B cell (primary cell): ENCODE data around the gene ZNF222.

ENCODE experiments used
- EZH2 ChIP-seq: IDR thresholded peaks from 2 replicates; pipeline ENCODE4 v1.6.1; 2012; ENCODE audit warnings: borderline replicate concordance, low read depth, mild to moderate bottlenecking, moderate library complexity, low read length; ENCODE audit not compliant: insufficient read depth, poor library complexity, severe bottlenecking
- TF ChIP-seq, protein P1 (sequence below): fragments of 200-600 bp; IDR thresholded peaks from one replicate; pipeline ENCODE4 v1.8.0; 2022; ENCODE audit warnings: antibody characterized with exemption, mild to moderate bottlenecking

DNA sequence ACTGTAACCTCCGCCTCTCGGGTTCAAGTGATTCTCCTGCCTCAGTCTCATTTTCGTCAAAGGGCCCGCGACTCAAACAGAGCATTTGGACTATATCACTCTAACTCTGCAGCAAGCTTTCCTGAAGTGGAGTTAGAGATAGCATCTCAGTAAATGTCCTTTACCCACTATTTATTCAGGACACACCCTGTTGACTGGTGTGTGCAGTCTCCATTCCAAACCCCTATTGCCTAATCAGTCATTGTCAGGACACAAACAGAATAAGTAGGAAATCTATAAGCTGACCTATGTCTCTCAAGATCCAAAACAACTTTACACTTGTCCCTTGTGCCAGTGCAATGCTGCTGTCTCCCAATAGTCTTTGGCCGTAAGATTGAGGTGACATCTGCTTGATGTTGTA, 1.4 kb downstream of the ZNF222 start:
- TF ChIP-seq, protein P1, sequence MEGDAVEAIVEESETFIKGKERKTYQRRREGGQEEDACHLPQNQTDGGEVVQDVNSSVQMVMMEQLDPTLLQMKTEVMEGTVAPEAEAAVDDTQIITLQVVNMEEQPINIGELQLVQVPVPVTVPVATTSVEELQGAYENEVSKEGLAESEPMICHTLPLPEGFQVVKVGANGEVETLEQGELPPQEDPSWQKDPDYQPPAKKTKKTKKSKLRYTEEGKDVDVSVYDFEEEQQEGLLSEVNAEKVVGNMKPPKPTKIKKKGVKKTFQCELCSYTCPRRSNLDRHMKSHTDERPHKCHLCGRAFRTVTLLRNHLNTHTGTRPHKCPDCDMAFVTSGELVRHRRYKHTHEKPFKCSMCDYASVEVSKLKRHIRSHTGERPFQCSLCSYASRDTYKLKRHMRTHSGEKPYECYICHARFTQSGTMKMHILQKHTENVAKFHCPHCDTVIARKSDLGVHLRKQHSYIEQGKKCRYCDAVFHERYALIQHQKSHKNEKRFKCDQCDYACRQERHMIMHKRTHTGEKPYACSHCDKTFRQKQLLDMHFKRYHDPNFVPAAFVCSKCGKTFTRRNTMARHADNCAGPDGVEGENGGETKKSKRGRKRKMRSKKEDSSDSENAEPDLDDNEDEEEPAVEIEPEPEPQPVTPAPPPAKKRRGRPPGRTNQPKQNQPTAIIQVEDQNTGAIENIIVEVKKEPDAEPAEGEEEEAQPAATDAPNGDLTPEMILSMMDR: no peak
- TF ChIP-seq EZH2: no peak
